Heart left ventricle (tissue), 16 donors: Measurements from ENCODE around the gene RACK1. TPM values are rescaled to one million over a fixed set of nuclear protein-coding genes. Genes with fewer than 3 reads are reported as not detected.

Source experiments
- ATAC-seq, 4 donors: fragments of 200-7000 bp; cut with Tn5 transposase; one replicate each; pipeline ENCODE4 v1.9.1; 2020 to 2022; ENCODE audit warnings: moderate library complexity in 4 of 4, mild to moderate bottlenecking in 3 of 4, moderate number of reproducible peaks in 1 of 4
- DNase-seq, 5 donors: peaks; one replicate each; pipeline ENCODE4 v3.0.0-alpha.2; 2020
- H3K27ac ChIP-seq, 12 donors: fragments of 200-600 bp; sonication (generic) in 4 of 12; one replicate each; pipeline versions ENCODE4 v1.5.0 to v1.8.0; 2016 to 2022; ENCODE audit warnings: mild to moderate bottlenecking in 2 of 12
- H3K27me3 ChIP-seq, 9 donors: fragments of 200-600 bp; sonication (generic) in 2 of 9; one replicate each; pipeline versions ENCODE4 v1.5.1 to v1.8.0; 2016 to 2022; ENCODE audit warnings: mild to moderate bottlenecking in 3 of 9
- H3K36me3 ChIP-seq, 9 donors: fragments of 200-600 bp; sonication (generic) in 2 of 9; one replicate each; pipeline versions ENCODE4 v1.5.0 to v1.8.0; 2018 to 2022; ENCODE audit warnings: mild to moderate bottlenecking in 2 of 9
- H3K4me1 ChIP-seq, 12 donors: fragments of 200-600 bp; sonication (generic) in 4 of 12; one replicate each; pipeline versions ENCODE4 v1.5.0 to v1.8.0; 2016 to 2022; ENCODE audit warnings: mild to moderate bottlenecking in 3 of 12
- H3K4me3 ChIP-seq, 12 donors: fragments of 200-600 bp; sonication (generic) in 4 of 12; one replicate each; pipeline versions ENCODE4 v1.5.0 to v1.8.0; 2017 to 2022; ENCODE audit warnings: mild to moderate bottlenecking in 9 of 12, moderate library complexity in 4 of 12
- H3K9me3 ChIP-seq, 12 donors: fragments of 200-600 bp; sonication (generic) in 4 of 12; one replicate each; pipeline versions ENCODE4 v1.5.0 to v1.8.0; 2016 to 2022; ENCODE audit warnings: mild to moderate bottlenecking in 1 of 12
- CTCF ChIP-seq, 12 donors: fragments of 200-600 bp; sonication (generic) in 4 of 12; IDR thresholded peaks; one replicate each; pipeline versions ENCODE4 v1.5.0 to v1.8.0; 2018 to 2022; ENCODE audit warnings: antibody characterized with exemption in 12 of 12, mild to moderate bottlenecking in 5 of 12
- POLR2A ChIP-seq, 2 donors: fragments of 450-650 bp; IDR thresholded peaks; one replicate each; pipeline ENCODE4 v1.6.1; 2017; ENCODE audit warnings: antibody characterized with exemption in 2 of 2, mild to moderate bottlenecking in 2 of 2, moderate library complexity in 2 of 2
- WGBS, 4 donors: extraction: QIAGEN DNeasy Blood & Tissue Kit in 2 of 4; methylation state at CpG; one replicate each; pipeline versions ENCODE4 v1.1.5 to v1.1.7; 2013 to 2018; 5-methylcytosine and 5-hydroxymethylcytosine counted together
- intact Hi-C, 10 donors: fragments of 100-400 bp; cut with DNase I; formaldehyde crosslinking; loops; one replicate each; pipeline versions ENCODE4 v1.11.1 to v1.14.2; 2022
- polyA plus RNA-seq, 2 donors: library from polyadenylated mRNA; stranded (reverse); fragments of 200-250 nt; gene quantifications; one replicate each; pipeline ENCODE4 v1.2.3, GENCODE V29; 2013
- total RNA-seq, 9 donors: library from RNA; depleted of rRNA in 2 of 9; stranded (reverse); fragments of >200 nt in 2 of 9; fragmentation: NEBNext Ultra II Directional in 3 of 9; extraction: Animal tissue kit (Norgen Biotek cat#: 25700) in 3 of 9; gene quantifications; one replicate each; pipeline versions ENCODE4 v1.1.0 to v1.2.4, GENCODE V29; 2016 to 2023
- donor health status: ischemic (EF 13 %, LVEDD 7.1; RV severe dilation, severe dysfunction).
- donor health status: healthy with polysubstance abuse.
- donor health status: DM: no; HTN: yes; CAD: no.
- donor health status: DM: no; HTN: no; CAD: no.
- donor health status: ischemic (EF 25% LVEDD 6.9; RV normal size, moderate dysfunction).
- donor health status: ischemic (EF 25% LVEDD 5.7; RV mildly dilated, moderate dysfunction).
- donor health status: healthy.
- donor health status: DM: yes; HTN: yes; CAD: no.
- donor health status: ischemic (EF 35%, LVEDD 5.7; RV mildly dilated, moderate dysfunction).
- donor health status: nonischemic (EF 11% LVEDD 7.7; RV severe dilation, severe dysfunction).
- donor health status: DM: yes; HTN: yes; CAD: no.
- donor health status: PGD.
- donor health status: ischemic (EF 29% LVEDD 5.4; RV normal size, mild dysfunction).
- donor health status: nonischemic (EF 23%, LVEDD 6.1; RV moderate dilation, normal function).

The RACK1 gene
- total and polyA plus RNA-seq, 11 donors = 560 to 2,287 (median 862) TPM

GRCh38 chr5:181234455-181235306, 9.0 kb downstream of the RACK1 start:
- ATAC-seq (peak in 1 of 4 donors; percentile 9), DNase-seq (no peak)
- intact Hi-C loops = no loop called here
- Histone ChIP-seq H3K4me1 (peaks cover 0 to 4% (median 0%) of the 10 kb centered on the region in 12 donors), H3K27ac (no peak overlapping the region), H3K9me3 (no peaks in the 10 kb centered on the region), H3K4me3 (no peak overlapping the region), H3K27me3 (no peaks in the 10 kb centered on the region), H3K36me3 (peaks cover 6 to 99% (median 92%) of the 10 kb centered on the region in 9 donors)
- WGBS, 4 donors = 82 to 88% (median 86%) methylated on average over 19 to 22 of the region's 22 CpGs
- TF ChIP-seq POLR2A (IDR thresholded peaks at IDR 0.05) = no peak
- TF ChIP-seq CTCF (IDR thresholded peaks at IDR 0.05) = no peak

GRCh38 chr5:181233801-181234454, 9.8 kb downstream of the RACK1 start:
- peaks cover 5 to 99% (median 84%) of the 10 kb centered on the region in 9 donors for H3K36me3 ChIP-seq
- intact Hi-C loops = no loop called here
- 88 to 94% (median 92%) methylated on average over 15 to 24 of the region's 24 CpGs for WGBS, 4 donors
- no peak for DNase-seq
- no peak overlapping the region for H3K4me3 ChIP-seq
- H3K27me3 ChIP-seq = no peaks in the 10 kb centered on the region
- H3K9me3 ChIP-seq = no peaks in the 10 kb centered on the region
- peaks cover 0 to 5% (median 0%) of the 10 kb centered on the region in 12 donors for H3K4me1 ChIP-seq
- ATAC-seq = peak in 1 of 4 donors; percentile 10
- TF ChIP-seq CTCF (IDR thresholded peaks at IDR 0.05) (no peak), POLR2A (IDR thresholded peaks at IDR 0.05) (no peak)
- H3K27ac ChIP-seq = no peak overlapping the region

- Histone ChIP-seq H3K4me3 (no peak overlapping the region), H3K36me3 (peaks cover 3 to 93% (median 81%) of the 10 kb centered on the region in 9 donors), H3K9me3 (no peaks in the 10 kb centered on the region), H3K27me3 (no peaks in the 10 kb centered on the region), H3K27ac (no peak overlapping the region), H3K4me1 (peaks cover 0 to 7% (median 0%) of the 10 kb centered on the region in 12 donors)
- ATAC-seq (no peak), DNase-seq (no peak)
- intact Hi-C loops = no loop called here
- WGBS, 4 donors = 79 to 86% (median 81%) methylated on average over 15 to 16 of the region's 16 CpGs
- no peak for TF ChIP-seq CTCF (IDR thresholded peaks at IDR 0.05)
- no peak for TF ChIP-seq POLR2A (IDR thresholded peaks at IDR 0.05)
Observed at GRCh38 chr5:181233088-181233800, 10.5 kb downstream of the RACK1 start.

- H3K36me3 ChIP-seq = peaks cover 0 to 91% (median 76%) of the 10 kb centered on the region in 9 donors
- H3K4me1 ChIP-seq = peaks cover 0 to 7% (median 0%) of the 10 kb centered on the region in 12 donors
- no peaks in the 10 kb centered on the region for H3K27me3 ChIP-seq
- no peak overlapping the region for H3K4me3 ChIP-seq
- WGBS, 4 donors = 83 to 89% (median 88%) methylated on average over 16 to 18 of the region's 18 CpGs
- H3K27ac ChIP-seq = no peak overlapping the region
- intact Hi-C loops = no loop called here
- ATAC-seq = no peak
- TF ChIP-seq POLR2A (IDR thresholded peaks at IDR 0.05) (no peak), CTCF (IDR thresholded peaks at IDR 0.05) (no peak)
- no peaks in the 10 kb centered on the region for H3K9me3 ChIP-seq
- no peak for DNase-seq
Observed at GRCh38 chr5:181232593-181232992, 11.1 kb downstream of the RACK1 start.
